ENCODE results near the gene LRRC49. TPM values are rescaled to one million over a fixed set of nuclear protein-coding genes. Genes with fewer than 3 reads are reported as not detected.

The LRRC49 gene
- total RNA-seq, 1 donor from 2014 or later, result 6.8 TPM

DNA sequence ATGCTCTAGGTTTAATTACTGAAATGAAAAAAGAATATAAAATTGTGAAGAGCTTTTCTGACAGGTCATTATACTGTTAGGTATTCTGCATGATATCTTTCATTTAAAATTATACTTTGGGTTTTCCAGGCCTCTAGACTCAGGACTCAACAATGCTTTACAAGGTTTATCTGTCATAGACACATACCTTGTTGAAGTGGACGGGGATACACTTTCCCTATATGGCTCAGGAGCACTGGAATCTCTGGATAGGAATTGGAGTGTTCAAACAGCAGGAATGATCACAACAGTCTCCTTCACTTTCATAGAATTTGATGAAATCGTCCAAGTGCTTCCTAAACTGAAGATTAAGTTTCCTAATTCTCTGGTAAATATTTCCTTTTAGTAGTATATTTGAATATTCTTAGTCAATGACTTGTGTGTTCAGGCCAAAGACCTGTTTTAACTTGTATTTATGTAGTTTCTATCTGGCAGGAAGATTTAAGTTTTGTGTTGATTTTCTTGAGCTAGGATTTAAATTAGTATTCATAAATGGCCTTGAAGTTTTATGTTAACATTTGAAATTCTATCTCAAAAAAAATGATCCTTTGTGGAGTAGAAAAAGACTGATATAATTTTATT, 115.7 kb downstream of the LRRC49 start:
- Mint-ChIP-seq H3K9me3 (ENCODE audit: unreplicated experiment) (no peaks in the 10 kb centered on the region), H3K36me3 (ENCODE audit: low read depth, unreplicated experiment) (no peaks in the 10 kb centered on the region), H3K4me1 (ENCODE audit: low read depth, unreplicated experiment) (peaks cover 7% of the 10 kb centered on the region), H3K27ac (ENCODE audit: unreplicated experiment) (no peak overlapping the region), H3K27me3 (ENCODE audit: low read depth, unreplicated experiment) (no peaks in the 10 kb centered on the region), H3K4me3 (ENCODE audit: unreplicated experiment) (no peak overlapping the region)
- no peak overlapping the region for H3K4me3 ChIP-seq (ENCODE audit: insufficient read depth, low read depth, low read length)
- no peak overlapping the region for H3K4me2 ChIP-seq (ENCODE audit: low read length)
- no peak overlapping the region for H3K9ac ChIP-seq (ENCODE audit: low read length)
- H4K20me1 ChIP-seq (ENCODE audit: insufficient read depth, low read length), result no peaks in the 10 kb centered on the region
- DNase-seq (ENCODE audit: low read depth), result no peak
- no peak overlapping the region for H3K27ac ChIP-seq (ENCODE audit: low read depth, low read length)
- H3K36me3 ChIP-seq (ENCODE audit: insufficient read depth, low read length), result no peaks in the 10 kb centered on the region
- H3K79me2 ChIP-seq (ENCODE audit: insufficient read depth, low read length), result no peaks in the 10 kb centered on the region
- FAIRE-seq, result no peak
- H3K4me1 ChIP-seq (ENCODE audit: insufficient read depth, low read length), result no peaks in the 10 kb centered on the region
- no peaks in the 10 kb centered on the region for H3K9me3 ChIP-seq (ENCODE audit: insufficient read depth, low read depth, low read length)
- H2AFZ ChIP-seq (ENCODE audit: low read depth, low read length), result no peak overlapping the region
- no peak for TF ChIP-seq CTCF (IDR thresholded peaks at IDR 0.05; ENCODE audit: insufficient read depth, low read depth, low read length)
- TF ChIP-seq EZH2 (IDR thresholded peaks at IDR 0.05; ENCODE audit: insufficient read depth, low read length), result no peak
- H3K27me3 ChIP-seq (ENCODE audit: insufficient read depth, low read length), result no peaks in the 10 kb centered on the region

- FAIRE-seq, result no peak
- no peaks in the 10 kb centered on the region for H3K36me3 Mint-ChIP-seq (ENCODE audit: low read depth, unreplicated experiment)
- no peak overlapping the region for H3K4me2 ChIP-seq (ENCODE audit: low read length)
Measured at GRCh38 chr15:71010472-71010871, 117.8 kb downstream of the LRRC49 start.

More at GRCh38 chr15:71010472-71010871, 117.8 kb downstream of the LRRC49 start:
- Histone ChIP-seq H3K9ac (ENCODE audit: low read length) (no peak overlapping the region), H3K4me1 (ENCODE audit: insufficient read depth, low read length) (no peaks in the 10 kb centered on the region), H3K9me3 (ENCODE audit: insufficient read depth, low read depth, low read length) (no peaks in the 10 kb centered on the region), H3K36me3 (ENCODE audit: insufficient read depth, low read length) (no peaks in the 10 kb centered on the region), H3K4me3 (ENCODE audit: insufficient read depth, low read depth, low read length) (no peak overlapping the region), H3K79me2 (ENCODE audit: insufficient read depth, low read length) (no peaks in the 10 kb centered on the region), H3K27me3 (ENCODE audit: insufficient read depth, low read length) (no peaks in the 10 kb centered on the region), H3K27ac (ENCODE audit: low read depth, low read length) (no peak overlapping the region), H2AFZ (ENCODE audit: low read depth, low read length) (no peak overlapping the region), H4K20me1 (ENCODE audit: insufficient read depth, low read length) (no peaks in the 10 kb centered on the region)
- DNase-seq (ENCODE audit: low read depth), result no peak
- Mint-ChIP-seq H3K27me3 (ENCODE audit: low read depth, unreplicated experiment) (no peaks in the 10 kb centered on the region), H3K27ac (ENCODE audit: unreplicated experiment) (no peak overlapping the region), H3K9me3 (ENCODE audit: unreplicated experiment) (no peaks in the 10 kb centered on the region), H3K4me1 (ENCODE audit: low read depth, unreplicated experiment) (no peaks in the 10 kb centered on the region), H3K4me3 (ENCODE audit: unreplicated experiment) (no peak overlapping the region)
- TF ChIP-seq EZH2 (IDR thresholded peaks at IDR 0.05; ENCODE audit: insufficient read depth, low read length) (no peak), CTCF (IDR thresholded peaks at IDR 0.05; ENCODE audit: insufficient read depth, low read depth, low read length) (no peak)

Data from astrocyte (in vitro differentiated cells and primary cell).